EL (cell line): ENCODE measurements around the gene UBA1.

Experiments
- DNase-seq: peaks from one replicate; pipeline ENCODE4 v3.0.0-alpha.2; 2016

UBA1 gene

DNA sequence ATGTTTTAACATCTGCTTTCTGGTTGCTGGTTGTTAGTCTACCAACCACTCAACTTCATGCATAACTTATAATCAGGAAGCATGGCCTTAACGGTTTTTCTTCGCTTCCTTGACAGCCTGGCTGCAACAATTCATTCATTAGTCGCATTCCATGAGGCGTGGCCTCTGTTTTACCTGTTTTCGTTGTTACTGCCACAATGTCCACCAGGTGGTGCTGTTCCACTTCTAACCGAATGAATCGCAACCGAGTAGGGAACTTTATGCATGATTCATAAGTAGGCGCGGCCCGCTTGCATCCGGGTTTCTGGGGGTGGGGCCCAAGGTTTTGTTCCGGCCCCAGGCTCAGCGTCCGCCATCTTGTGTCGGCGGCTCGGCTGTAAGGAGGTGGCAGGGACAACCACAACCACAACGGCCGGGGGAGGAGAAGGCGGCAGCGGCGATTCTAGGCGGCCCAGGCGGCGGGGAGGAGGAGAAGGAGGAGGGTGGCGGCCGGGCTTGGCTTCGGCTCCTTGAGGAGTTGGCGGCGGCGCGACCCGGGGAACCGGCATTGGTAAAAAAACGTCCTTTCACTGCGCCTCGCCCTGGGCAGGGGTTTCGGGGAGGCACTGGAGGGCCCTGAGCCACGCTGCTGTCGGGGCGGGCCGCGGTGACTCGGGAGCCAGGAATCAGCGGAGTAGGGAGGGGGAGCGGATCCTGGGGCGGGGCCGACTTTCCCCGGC lies at the start of gene UBA1:
TSS of gene UBA1 (plus strand) at position 355 of the 719 bp plus-strand sequence. CDS start 4,974 bp downstream, outside the sequence.
- DNase-seq, result peak; percentile 91

DNA sequence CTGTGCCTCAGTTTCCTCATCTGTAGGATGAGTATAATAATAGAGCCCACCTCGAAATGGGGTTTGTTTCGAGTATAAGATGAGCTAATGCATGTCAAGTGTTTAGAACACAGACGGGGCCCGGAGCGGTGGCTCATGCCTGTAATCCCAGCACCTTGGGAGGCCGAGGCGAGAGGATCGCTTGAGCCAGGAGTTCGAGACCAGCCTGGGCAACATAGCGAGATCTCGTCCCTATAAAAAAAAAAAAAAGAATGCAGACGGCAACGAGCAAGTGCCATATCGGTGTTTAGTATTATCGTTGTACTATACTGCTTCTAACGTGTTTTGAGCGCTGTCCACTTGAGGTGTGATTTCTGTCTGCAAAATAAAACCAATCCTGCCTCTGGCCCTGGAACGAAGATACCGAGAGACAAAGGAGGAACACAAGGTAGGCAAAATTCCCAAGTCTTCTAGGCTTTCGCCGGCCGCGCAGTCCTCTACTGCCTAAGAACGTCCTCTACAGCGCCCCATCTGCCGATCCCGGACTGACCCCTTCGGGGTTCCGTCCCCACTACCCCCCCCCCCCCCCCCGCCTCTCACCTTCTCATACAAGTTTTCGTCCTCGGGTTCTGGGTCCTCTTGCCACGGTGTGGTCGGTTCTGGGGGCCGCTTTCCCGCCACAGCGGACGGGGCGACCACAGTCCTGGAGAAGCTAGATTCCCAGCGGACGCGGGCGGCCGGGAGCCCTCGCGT lies 49.6 kb upstream of the UBA1 start:
- peak; percentile 29 for DNase-seq

DNA sequence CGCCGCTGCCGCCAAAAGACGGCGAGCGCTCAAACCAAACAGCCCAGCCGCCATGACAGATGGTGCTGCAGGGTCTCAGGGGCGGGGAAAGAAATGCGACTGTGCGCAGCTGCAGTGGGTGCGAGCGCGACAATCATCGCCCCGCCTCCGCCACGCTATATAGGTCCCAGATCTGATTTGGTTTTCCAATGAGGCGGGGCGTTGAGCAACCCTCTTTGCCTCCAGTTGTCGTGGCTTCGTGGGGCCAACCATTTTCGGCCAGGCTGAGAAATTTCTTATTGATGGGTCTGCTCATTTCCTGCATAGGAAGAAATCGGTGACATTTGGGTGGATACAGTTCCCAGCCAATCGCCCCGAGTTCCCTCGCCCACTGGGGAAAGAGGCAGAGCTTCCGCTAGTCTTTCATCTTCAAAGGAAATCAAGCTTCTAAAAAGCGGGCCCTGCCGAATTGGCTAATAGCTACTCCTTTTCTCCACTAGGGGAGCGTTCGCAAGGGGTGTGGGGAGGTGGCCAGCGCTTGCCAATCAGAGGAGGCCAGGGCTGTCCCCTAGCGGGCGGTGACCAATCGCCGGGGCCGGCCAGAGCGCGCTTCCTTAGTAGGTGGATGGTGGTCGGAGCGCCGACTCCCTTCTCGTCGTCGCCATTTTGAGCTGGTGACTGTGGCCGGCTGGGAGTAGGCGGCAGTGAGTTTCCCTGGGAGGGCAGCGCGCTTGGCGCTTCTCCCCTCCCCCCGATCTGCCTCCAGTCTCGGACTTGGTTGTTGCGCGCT lies 48.8 kb upstream of the UBA1 start, which contains the start of the genes NDUFB11 and RBM10:
TSS of gene NDUFB11 (minus strand) at position 77 of the 769 bp plus-strand sequence. CDS start at position 54, 23 bp downstream.
TSS of gene RBM10 (plus strand) at position 596 of the 769 bp plus-strand sequence. CDS start 2,261 bp downstream, outside the sequence.
- DNase-seq, result peak; percentile 92

DNA sequence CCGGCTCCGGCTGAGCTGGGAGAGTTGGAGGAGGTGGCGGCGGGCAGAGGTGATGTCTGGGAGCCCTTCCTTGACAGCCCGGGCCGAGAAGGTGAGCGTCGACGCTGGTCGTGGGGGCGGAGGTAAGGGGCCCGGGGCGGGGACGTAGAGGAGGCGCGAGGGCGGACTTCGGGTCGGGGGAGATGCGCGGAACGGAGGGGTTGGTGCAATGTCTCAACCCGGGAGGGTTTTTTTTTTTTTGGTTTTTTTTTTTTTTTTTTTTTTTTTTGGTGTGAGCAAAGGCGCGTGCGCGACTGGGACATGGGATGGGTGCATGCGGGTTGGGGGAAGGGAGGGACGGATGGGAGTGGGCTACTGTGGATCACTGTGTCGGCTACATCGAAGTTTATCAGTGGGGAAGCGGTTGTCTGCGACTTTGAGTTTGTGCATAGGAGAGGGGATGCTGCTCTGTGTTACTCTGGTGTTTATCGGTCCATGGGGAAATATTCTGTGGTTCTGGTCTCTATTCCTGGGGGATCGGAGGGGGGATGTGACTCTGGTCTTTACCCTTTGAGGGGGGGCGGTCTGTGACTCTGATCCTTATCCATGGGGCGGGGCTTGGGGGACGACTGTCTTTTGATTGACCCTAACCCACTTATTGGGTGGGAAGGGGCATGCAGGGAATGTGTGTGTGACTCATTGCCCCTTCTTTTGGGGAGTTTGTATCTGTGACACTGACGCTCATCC lies 48.1 kb upstream of the UBA1 start:
- DNase-seq, result no peak

DNA sequence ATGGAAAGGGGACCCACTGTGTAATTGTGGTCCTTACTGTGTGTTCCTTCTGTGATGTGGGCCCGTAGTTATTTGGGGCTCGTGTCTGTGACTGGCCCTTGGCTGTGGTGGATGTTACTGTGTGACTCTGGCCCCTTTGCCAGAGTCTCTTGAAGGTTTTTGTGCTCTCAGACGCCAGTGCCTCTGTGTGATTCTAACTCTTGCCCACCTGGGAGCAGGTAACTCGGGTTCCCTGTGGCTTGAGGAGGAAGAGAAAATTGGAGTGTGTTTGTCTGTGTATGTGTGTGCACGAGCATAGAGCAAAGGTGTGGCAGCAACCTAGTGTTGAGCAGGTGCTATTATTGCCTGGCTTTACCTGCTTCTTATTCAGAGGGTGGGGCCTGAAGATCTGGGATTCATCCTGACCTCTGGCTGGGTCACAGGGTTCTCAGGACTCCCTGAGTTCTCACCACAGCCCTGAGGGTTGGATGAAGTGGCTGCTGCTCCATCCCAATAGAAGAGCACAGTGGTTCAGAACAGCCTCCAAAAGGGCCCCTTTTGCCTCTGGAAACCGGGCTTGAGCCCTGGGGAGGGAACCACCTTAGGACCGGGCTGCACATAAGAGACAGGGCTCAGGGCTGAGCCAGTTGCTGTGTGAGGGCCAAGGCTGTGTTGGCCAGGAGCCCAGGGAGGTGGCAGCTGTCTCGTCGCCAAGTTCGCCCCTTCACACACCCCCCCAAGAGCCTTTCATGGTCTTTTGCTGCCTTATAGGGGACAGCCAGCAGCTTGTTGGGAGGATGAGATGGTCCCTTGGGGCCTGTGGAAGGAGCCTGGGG lies 47.3 kb upstream of the UBA1 start:
- DNase-seq, result no peak

DNA sequence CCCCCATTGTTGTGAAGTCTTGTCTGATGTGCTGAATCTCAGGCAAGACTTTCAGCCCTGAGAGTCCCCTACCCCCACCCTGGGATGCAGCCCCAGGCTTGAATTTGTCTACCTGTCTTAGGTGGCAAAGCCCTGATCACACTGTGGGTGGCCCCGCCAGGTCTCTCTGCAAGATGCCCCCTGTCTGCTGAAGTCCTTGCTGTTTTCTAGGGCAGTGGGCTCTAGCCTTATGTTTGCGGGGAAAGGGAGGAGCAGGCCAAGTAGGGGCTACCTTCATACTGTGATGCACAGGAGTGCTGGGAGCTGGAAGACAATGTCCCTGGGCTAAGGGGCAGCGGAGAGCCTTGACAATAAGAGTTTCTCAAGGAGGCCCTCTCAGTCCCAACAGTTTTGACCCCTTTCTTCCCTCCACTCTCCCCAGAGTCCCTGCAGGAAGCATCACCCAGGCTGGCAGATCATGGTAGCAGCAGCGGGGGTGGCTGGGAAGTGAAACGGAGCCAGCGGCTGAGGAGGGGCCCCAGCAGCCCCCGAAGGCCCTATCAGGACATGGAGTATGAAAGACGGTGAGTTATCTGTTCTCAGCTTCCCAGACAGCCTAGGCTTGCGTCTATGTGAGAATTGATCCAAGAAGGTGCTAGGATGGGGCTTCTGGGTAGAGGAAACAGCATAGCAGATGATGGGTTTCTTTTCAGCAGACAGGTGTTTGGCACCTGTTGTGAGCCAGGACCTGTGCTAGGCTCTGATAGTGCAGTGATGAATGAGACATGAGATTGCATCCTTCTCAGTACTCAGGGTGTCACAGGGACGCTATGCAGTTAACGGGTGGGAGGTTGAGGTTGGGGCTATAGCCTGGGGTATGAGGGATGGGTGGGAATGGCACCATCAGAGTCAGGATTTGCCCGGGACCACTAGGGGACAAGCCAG lies 46.4 kb upstream of the UBA1 start:
- DNase-seq, result no peak

DNA sequence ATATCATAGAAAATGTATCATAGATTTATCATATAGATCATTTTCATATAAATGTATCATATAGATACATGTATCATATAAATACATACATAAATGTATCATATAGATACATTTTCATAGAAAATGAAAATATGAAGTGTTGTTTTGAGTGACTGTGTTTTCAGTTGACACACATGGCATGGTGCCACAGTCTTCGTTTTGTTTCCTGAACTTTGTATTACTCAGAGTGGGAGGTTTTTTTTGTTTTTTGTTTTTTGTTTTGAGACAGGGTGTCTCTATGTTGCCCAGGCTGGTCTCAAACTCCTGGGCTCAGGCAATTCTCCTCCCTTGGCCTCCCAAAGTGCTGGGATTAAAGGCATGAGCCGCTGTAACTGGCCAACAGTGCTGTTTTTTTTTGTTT lies 44.7 kb upstream of the UBA1 start:
- no peak for DNase-seq

DNA sequence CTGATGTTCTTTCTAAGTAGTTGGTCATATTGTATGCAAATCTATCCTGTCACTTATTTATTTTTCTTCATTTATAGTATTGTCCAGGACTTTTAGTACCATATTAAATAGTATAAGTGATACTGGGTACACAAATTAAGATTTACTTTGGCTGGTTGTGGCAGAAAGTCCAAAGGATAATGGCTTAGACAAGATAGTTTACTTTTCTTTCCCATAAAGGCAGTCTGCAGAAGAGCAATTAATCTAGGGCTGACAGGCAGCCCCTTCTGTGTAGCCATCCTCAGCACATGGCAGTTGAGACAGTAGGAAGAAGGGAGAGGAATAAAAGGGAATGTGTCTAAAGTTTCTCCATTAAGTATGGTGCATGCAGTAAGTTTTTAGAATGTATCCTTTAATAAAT lies 42.2 kb upstream of the UBA1 start:
- DNase-seq, result no peak

DNA sequence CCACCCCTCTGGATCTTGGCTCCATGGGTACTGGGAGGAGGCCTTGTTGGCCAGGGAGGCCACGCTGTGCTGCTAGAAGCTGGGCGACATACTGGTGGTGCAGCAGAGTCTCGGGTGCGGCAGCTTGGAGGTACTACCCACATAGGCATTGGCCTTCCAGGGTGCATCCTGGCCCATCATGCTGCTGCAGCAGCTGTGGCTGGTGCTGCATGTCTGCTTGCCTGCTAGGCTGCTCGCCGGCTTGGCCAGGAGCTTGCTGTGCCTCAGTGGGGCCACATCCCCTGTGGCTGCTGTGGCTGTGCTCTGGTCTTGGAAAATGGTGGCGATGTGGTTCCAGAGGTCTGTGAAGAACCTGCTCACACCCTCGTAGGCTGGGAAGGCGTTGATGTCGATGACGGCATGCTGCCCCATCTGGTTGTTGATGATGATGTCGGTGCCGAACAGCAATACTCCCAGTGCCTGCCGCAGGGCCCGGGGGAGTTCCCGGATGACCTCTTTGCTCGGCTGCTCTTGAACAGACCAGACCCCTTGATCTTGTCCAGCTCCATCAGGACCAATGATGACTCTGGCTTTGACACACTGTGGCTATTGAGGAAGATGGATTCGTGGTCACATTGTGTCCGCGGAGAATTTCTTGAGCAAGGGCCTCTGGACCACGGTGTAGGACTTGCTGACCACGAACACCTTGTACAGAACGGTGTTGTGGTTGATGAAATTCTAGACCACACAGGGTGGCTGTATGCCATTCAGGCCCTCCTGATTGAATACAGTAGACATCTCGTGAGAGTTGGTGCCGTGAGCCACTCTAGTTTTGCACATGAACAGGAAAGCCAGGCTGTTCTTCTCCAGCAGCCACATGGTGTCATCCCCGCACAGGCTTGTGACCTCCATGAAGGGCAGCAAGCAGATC lies 36.8 kb upstream of the UBA1 start:
- DNase-seq, result no peak

DNA sequence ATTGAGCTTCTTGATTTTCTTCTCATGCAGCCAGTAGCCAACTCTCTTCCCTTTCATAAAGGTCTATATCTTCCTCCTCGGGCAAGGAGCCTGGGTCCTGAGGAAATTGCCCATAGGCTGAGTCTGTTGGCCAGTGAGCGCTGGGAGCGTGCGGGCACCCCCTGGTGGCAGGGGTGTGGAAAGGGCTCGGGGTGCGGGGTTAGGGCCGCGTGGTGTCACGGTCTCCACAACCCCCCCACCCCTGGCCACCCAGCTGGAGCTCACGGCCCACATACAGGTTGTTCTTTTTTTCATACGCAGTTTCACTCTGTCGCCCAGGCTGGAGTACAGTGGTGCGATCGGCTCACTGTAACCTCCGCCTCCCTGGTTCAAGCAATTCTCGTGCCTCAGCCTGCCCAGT lies 35.5 kb upstream of the UBA1 start:
- DNase-seq, result no peak

DNA sequence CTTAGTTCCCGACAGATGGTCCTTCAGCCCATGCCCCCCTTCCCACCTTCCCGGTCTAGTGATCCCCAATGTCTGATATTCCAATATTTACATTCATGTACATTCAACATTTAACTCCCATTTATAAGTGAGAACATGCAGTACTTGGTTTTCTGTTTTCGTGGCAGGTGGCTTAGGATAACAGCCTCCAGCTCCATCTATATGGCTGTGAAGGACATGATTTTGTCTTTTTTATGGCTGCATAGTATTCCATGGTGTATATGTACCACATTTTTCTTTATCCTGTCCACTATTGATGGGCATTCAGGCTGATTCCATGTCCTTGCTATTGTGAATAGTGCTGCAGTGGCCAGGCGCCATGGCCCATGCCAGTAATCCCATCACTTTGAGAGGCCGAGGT lies 34.8 kb upstream of the UBA1 start:
- no peak for DNase-seq

DNA sequence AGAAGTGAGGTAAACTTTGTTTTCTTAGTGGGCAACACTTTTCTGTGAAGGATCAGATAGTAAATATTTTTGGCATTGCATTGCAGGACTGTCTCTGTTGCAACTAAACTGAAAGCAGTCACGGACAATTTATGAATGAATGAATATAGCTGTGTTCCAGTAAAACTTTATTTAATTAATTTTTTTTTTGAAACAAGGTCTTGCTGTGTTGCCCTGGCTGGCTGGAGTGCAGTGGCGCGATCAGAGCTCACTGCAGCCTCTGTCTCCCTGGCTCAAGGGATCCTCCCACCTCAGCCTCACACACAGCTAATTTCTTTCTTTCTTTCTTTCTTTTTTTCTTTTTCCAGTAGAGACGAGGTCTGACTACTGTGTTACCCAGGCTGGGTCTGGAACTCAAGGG lies 32.8 kb upstream of the UBA1 start:
- DNase-seq, result no peak

DNA sequence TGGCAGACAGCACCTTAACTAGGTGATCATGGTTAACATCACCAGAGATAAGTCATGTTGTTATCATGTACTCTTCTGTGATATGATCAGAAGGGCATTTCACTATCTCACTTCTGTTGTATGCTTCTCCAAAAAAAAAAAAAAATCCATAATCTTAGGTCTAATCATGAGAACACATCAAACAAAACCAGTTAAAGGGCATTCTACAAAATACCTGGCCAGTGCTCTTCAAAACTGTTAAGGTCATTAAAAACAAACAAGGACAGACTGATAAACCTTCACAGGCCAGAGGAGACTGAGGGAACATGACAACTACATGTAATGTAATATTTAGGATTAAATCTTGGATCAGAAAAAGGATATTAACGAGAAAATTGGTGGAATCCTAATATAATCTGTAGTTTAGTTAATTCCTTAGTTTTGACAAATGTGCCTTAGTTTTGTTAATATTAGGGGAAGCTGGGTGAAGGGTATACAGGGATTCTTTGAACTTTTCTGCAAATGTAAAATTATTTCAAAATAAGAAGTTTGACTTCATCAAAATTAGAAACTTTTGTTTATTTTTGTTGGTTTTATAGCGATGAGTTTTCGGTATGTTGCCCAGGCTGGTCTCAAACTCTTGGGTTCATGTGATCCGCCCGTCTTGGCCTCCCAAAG lies 30.6 kb upstream of the UBA1 start:
- DNase-seq, result no peak

DNA sequence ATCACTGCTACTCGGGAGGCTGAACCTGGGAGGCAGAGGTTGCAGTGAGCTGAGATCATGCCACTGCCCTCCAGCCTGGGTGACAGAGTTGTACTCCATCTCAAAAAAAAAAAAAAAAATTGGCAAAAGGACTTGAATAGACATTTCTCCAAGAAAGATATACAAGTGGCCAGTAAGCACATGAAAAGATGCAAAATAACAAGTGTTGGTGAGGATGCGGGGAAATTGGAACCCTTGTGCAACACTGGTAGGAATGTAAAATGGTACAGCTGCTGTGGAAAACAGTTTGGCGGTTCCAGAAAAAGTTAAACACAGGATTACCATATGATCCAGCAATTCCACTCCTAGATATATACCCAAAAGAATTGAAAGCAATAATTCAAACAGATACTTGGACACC lies 29.2 kb upstream of the UBA1 start:
- no peak for DNase-seq

DNA sequence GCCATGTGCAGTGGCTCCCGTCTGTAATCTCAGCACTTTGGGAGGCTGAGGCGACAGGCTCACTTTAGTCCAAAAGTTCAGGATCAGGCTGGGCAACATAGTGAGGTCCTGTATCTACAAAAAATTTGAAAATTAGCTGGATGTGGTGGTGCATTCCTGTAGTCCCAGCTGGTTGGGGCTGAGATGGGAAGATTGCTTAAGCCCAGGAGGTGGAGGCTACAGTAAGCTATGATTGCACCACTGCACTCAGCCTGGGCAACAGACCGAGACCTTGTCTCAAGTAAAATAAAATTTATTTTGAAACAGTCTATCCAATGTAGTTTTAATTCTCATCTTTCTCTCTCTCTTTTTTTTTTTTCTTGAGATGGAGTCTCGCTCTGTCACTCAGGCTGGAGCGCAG lies 27.5 kb upstream of the UBA1 start:
- no peak for DNase-seq

DNA sequence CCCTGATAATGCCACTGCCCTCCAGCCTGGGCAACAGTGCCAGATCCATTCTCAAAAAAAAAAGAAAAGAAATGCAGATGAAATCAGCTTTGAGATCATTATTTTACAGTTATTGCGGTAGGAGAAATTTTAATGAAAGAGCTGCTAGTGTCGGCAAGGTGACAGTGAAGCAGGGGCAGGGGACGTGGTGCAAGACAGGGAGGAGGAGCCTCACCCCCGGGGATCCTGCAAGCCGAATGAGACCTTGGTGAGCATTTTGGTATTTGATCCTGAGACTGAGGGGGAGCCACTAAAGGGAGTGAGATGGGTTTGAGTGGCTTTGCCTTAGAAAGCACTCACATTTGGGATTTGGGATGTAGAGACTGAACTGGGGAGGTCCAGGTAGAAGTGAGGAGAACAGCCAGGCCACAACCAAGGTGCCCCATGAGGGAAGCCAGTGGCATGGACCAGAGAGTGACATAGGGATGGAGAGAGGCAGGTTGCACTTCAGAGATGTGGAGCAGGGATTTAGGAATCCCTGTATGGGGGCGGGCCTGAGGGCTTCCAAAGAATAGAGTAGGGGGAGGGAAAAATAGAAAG lies 25.0 kb upstream of the UBA1 start:
- DNase-seq, result no peak

DNA sequence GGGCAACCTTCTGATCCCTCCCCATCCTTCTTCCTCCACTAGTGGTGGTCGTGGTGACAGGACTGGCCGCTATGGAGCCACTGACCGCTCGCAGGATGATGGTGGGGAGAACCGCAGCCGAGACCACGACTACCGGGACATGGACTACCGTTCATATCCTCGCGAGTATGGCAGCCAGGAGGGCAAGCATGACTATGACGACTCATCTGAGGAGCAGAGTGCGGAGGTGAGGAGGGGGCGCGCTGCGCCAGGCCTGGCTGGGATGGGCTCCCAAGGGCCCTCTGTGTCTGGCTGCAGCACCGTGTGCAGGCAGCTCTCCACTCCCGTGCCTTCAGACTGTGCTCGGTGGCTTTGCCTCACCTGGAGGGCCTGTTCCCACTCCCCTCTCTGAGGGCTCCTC lies 24.4 kb upstream of the UBA1 start:
- no peak for DNase-seq

DNA sequence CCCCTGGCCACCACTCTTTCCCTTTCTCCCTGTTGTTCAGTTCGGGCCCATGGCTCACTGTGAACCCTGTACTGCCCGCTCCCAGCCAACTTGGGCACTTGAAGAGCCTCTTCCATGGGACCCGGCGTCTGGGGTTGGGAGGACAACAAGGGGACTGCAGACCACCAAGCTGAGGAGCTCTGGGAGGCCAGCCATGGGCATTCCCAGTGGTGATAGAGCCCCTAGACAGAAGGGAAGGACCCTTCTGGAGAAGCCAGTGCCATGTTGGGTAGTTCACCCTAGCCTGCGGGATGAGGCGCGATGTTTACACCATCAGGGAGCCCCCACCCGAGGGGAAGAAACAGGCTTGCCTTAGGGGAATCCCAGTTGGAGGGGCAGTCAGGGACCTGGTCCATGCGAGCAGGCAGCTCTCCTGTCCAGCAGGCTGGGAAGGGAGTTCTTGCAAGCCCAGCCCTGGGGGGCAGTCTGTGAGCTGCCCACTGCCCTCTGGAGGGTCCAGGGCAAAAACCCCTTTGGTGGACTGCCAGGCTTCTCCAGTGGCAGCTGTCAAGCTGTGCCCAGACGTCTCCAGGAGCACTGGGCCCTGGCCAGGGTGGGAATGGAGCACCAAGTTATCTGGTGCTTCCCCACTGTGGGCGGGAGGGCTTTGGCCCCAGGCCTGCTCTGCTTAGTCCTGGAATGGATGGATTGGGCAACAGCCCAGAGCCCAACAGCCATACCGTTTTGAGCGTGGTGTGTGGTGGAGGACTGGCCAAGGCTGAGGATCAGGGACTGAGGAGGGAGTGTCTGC lies 23.7 kb upstream of the UBA1 start:
- DNase-seq, result peak; percentile 6
